NOMO-1 (cell line): ENCODE data around the gene EPHB3.
A peak's percentile ranks its signal among the peaks of the same experiment; 100 is the strongest.
"Not testable (repeated sequence)": the region's sequence is repeated elsewhere in the genome, so short reads cannot be mapped to it uniquely, and the experiment has no call there.

Experiments
- DNase-seq, 2 experiments: peaks; one replicate each; lab custom pipeline; 2025; ENCODE audit not compliant: unreplicated experiment in 2 of 2; lab: John Stamatoyannopoulos, UW

EPHB3 gene

DNA sequence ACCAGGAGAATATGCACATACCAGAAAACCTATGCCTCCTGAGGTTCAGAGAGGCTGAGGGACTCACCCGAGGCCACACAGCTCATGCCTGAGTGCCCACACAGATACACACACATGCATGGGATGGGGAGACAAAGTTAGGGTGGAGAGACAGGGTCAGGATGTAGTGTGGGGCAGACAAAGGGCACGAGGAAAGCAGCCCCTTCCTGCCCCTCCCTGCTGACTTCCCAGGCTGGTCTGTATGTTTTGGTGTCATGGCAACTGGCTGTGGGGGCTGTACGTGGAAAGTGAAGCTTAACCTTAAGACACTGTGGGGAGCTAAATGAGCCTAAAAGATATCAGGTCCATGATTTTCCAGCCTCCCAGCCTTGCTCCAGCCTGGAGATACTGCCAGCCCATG lies 57.8 kb downstream of the EPHB3 start:
- DNase-seq: no peak

DNA sequence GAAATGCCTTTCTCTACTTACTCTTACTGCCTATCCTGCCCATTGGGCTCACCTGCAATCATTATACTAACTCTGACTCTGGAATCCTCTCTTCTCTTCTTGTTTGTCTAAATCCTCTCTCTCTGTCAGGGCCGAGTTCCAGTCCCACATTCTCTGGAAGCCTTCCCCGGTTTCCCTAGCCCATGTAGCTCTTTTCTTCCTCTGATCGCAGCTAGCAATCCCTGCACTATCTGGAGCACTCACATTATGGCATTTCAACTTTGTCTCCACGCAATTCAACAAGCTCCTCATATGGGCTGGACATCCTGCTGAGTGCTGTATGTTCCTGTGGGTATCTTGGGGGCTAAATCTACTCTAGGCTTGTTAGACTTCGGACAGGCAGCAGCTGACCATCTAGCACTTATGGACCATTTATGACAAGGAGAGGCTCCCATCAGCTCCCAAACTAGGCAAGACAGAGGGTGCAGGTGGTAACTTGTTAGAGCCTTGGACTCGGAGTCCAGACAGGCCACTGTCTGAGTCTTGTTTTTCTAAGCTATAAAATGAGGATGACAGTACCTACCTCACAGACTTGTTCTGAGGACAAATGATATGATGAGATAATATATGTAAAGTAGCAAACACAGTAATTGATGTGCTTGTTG lies 58.3 kb downstream of the EPHB3 start:
- DNase-seq: no peak

DNA sequence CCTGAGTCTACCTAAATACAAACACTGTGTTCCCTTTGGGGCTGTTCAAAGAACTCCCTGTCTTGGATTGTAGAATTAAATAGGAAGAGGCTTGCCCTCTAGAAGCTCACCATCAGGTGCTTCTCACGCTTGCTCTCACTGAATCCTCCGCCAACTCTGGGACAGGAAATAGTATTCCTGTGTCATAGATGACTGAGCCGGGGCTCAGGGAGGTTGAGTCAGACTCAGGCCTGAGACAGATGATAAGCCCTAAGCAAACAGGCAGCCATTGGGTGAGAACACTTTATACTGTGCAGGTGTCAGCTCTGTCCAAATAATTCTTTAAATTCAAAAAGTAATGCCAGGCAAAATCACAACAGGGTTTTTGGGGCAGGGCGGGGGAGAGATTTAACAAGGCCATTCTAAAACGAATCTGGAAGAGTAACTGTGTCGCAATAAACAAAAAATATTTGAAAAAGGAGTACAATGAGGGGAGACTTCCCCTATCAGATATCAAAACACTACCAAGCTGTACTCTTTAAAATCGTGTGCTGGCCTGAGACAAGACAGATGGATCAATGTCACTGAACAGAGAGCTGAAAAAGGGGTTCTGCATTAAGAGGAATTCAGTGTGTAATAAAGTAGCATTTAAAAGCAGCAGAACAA lies 59.0 kb downstream of the EPHB3 start:
- peak; percentile 25 to 66 for DNase-seq

DNA sequence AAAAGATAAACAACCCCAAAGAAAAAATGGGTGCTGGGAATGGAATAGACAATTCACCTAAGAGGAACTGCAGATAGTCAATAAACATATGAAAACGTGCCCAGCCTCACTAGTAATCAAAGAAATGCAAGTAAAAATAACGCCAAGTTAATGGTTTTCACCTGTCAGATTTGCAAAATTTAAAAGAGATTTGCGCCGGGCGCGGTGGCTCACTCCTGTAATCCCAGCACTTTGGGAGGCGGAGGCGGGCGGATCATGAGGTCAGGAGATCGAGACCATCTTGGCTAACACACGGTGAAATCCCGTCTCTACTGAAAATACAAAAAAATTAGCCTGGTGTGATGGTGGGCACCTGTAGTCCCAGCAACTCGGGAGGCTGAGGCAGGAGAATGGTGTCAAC lies 60.6 kb downstream of the EPHB3 start:
- not testable (repeated sequence) for DNase-seq

DNA sequence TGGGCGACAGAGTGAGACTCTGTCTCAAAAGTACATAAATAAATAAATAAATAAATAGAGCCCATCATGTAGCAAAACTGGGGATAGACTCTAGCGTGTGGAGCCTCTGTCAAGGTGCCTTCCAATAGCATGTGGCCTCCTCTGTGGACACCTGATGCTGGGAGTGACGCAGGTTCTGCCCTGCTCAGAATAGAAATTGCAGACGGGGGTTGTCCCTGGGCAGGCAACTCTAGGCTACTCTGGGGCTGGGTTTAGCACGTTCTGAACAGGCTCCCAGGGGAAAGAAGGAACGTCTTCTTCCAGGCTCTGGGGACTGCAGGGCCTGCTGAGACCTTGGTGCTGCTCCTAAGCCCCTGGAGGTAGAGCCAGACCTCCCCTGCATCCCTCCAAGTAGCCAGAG lies 65.3 kb downstream of the EPHB3 start:
- no peak for DNase-seq

DNA sequence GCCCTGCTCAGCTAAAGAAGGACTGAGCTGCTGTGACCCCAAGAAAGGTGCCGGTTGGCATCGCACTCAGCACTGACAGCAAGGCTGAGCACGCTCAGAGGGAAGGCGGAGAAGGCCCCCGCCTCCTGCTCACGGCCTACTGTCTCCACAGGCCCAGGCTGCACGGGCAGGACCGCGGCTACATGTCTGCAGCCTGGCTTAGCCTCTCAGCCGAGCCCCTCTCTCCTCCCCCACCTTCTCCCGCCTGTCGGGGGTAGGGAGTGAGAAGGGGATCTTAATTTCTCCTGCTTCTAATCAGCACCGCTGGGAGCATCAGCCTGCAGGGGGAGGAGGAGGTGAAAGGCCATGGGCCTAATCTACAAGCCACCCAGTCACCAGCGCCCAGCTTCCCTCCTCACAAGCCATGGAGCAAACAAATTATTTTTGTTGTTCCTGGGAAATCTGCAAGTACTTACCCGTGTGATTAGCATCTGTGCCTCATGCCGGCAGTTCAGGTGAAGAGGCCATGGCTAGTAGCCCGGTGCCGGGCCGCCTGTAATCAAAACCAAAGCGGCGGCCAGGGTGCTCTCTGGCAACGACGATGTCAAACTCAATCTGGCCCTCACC lies 68.1 kb downstream of the EPHB3 start:
- DNase-seq: no peak

DNA sequence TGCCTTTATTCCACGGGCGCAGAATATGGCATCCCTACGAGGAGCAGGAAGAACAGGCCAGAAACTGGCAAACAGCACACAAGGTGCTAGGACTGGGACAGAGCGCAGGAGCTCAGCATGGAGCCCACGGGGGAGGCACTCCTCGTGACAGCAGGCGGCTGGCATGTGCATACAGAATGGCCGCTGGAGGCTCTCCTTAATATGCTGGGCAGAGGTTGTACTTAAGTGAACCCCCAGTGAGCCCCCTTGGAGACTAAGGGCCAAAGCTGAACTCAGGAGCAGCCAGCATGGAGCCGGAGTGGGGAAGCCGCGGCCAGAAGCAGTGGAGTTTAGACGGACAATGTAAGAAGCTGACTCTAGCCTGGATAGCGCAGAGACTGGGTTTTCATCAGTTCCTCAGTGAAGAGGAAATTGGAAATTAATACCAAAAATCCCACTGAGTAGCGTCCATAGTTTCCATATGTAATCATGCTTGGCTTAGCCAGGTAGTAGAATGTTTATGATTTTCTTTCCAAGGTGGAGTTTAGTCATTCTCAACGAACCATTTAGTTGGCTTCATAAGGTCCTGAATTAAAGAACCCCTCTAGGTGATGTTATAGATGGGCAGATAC lies 69.4 kb downstream of the EPHB3 start:
- DNase-seq: no peak

DNA sequence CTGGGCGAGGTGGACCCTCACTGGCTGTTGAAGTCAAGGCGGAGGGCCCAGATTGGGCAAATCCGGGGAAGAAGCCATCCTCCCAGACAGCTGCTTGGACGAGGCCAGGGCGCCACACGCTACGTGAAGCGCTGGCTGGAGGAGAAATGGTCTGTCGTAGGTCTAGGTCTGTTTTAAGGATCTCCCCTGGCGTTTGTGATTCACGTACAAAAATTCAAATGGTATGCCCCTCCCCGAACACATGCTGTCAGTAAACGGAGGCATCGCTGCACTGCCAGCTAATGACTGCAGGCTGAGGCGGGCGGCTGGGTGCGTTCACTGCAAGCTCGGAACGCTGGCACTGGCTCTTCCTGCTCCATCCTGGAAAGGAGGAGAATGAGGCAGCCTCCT lies 69.9 kb downstream of the EPHB3 start:
- no peak for DNase-seq
